H1 (cell line): ENCODE measurements around the gene MAST2. TPM values are rescaled to one million over a fixed set of nuclear protein-coding genes. Genes with fewer than 3 reads are reported as not detected.
"Not testable (repeated sequence)": the region's sequence is repeated elsewhere in the genome, so short reads cannot be mapped to it uniquely, and the experiment has no call there.

Source experiments
- CTCF ChIA-PET: fragments of 300-600 bp; sonication (Branson Sonifier 250); formaldehyde crosslinking; loops from one replicate; lab custom pipeline; 2021; ENCODE audit not compliant: partially characterized antibody; lab: Charles Lee
- POLR2A ChIA-PET: fragments of 300-600 bp; sonication (Branson Sonifier 250); formaldehyde crosslinking; loops from one replicate; lab custom pipeline; 2021; ENCODE audit warnings: inconsistent platforms; ENCODE audit not compliant: partially characterized antibody; lab: Charles Lee
- DNase-seq, 2 experiments: peaks; one replicate each; pipeline versions ENCODE4 v3.0.0 to v3.0.0-alpha.2; 2010 to 2022; ENCODE audit warnings: low spot score in 2 of 2, low read depth in 1 of 2, mixed read lengths in 1 of 2
- FAIRE-seq: peaks from 2 replicates; lab custom pipeline; 2011; peaks lifted over from hg19 to GRCh38; lab: Jason Lieb, UNC
- H2AFZ ChIP-seq: 2 replicates; pipeline ENCODE4 v1.8.1; 2012; ENCODE audit warnings: low read length, inconsistent platforms
- H2AK5ac ChIP-seq: 2 replicates; pipeline ENCODE4 v1.6.1; 2013; ENCODE audit warnings: low read depth, low read length
- H2BK120ac ChIP-seq: replicated peaks from 2 replicates; pipeline ENCODE3; 2013; ENCODE audit warnings: low read depth, low read length, inconsistent platforms
- H2BK12ac ChIP-seq: 2 replicates; pipeline ENCODE4 v1.6.1; 2013; ENCODE audit warnings: low read depth, low read length
- H2BK15ac ChIP-seq: 2 replicates; pipeline ENCODE4 v1.6.1; 2013; ENCODE audit warnings: low read length
- H2BK20ac ChIP-seq: 2 replicates; pipeline ENCODE4 v1.6.1; 2013; ENCODE audit warnings: low read length
- H2BK5ac ChIP-seq: 2 replicates; pipeline ENCODE4 v1.6.1; 2013; ENCODE audit warnings: low read depth, low read length
- H3K14ac ChIP-seq: 2 replicates; pipeline ENCODE4 v1.6.1; 2013; ENCODE audit warnings: inconsistent platforms; ENCODE audit not compliant: insufficient read length
- H3K18ac ChIP-seq: 2 replicates; pipeline ENCODE4 v1.6.1; 2013; ENCODE audit warnings: low read length; ENCODE audit errors: extremely low read depth
- H3K23ac ChIP-seq: 2 replicates; pipeline ENCODE4 v1.6.1; 2013; ENCODE audit warnings: inconsistent platforms; ENCODE audit not compliant: insufficient read length
- H3K23me2 ChIP-seq: 2 replicates; pipeline ENCODE4 v1.6.1; 2013; ENCODE audit warnings: low read depth, low read length
- H3K27ac ChIP-seq: 2 replicates; pipeline ENCODE4 v1.6.1; 2011; ENCODE audit warnings: low read depth, low read length, inconsistent platforms
- H3K27me3 ChIP-seq, 4 experiments: replicated peaks in 1 of 4; 1 replicate in 1 of 4; 2 replicates in 3 of 4; pipeline versions ENCODE4 v1.6.1 to v1.8.1; 2011 to 2013; ENCODE audit warnings: low read length in 3 of 4, mild to moderate bottlenecking in 3 of 4, inconsistent platforms in 2 of 4, mixed read lengths in 2 of 4, moderate library complexity in 1 of 4; ENCODE audit not compliant: control insufficient read depth in 3 of 4, insufficient read depth in 3 of 4; ENCODE audit errors: extremely low read depth in 1 of 4
- H3K36me3 ChIP-seq, 4 experiments: 2 replicates each; pipeline versions ENCODE4 v1.6.1 to v1.8.1; 2011 to 2013; ENCODE audit warnings: mild to moderate bottlenecking in 4 of 4, low read length in 3 of 4, moderate library complexity in 2 of 4, control low read depth in 1 of 4, inconsistent platforms in 1 of 4; ENCODE audit not compliant: insufficient read depth in 4 of 4, control insufficient read depth in 2 of 4
- H3K4ac ChIP-seq: replicated peaks from 2 replicates; pipeline ENCODE3; 2013; ENCODE audit warnings: low read length, low read depth, mixed read lengths, inconsistent platforms; ENCODE audit not compliant: insufficient read length
- H3K4me1 ChIP-seq, 4 experiments: replicated peaks in 1 of 4; 1 replicate in 1 of 4; 2 replicates in 3 of 4; pipeline versions ENCODE4 v1.6.1 to v1.8.1; 2011 to 2013; ENCODE audit warnings: low read length in 3 of 4, inconsistent platforms in 2 of 4, mixed read lengths in 1 of 4; ENCODE audit not compliant: insufficient read depth in 4 of 4, control insufficient read depth in 3 of 4
- H3K4me2 ChIP-seq, 2 experiments: 2 replicates each; pipeline versions ENCODE4 v1.6.1 to v1.8.1; 2011 to 2013; ENCODE audit warnings: low read depth in 2 of 2, low read length in 2 of 2, control low read depth in 1 of 2, inconsistent platforms in 1 of 2, mild to moderate bottlenecking in 1 of 2; ENCODE audit not compliant: insufficient read depth in 1 of 2
- H3K4me3 ChIP-seq, 4 experiments: fragments of 200-600, 300-600 bp in 1 of 4; sonication (generic), shearing (Covaris generic), sonication (Bioruptor Twin) in 1 of 4; 2 replicates each; pipeline versions ENCODE4 v1.5.1 to v1.8.1; 2011 to 2016; ENCODE audit warnings: low read length in 4 of 4, low read depth in 3 of 4, control low read depth in 2 of 4, inconsistent platforms in 2 of 4, mild to moderate bottlenecking in 2 of 4, mixed read lengths in 1 of 4, moderate library complexity in 1 of 4; ENCODE audit not compliant: insufficient read depth in 2 of 4; ENCODE audit errors: extremely low read depth in 1 of 4
- H3K56ac ChIP-seq: replicated peaks from 2 replicates; pipeline ENCODE3; 2013; ENCODE audit warnings: low read depth, mild to moderate bottlenecking, mixed read lengths, low read length, inconsistent platforms; ENCODE audit not compliant: insufficient read length
- H3K79me1 ChIP-seq: 2 replicates; pipeline ENCODE4 v1.6.1; 2013; ENCODE audit warnings: low read depth, low read length, control low read depth
- H3K79me2 ChIP-seq, 2 experiments: 2 replicates each; pipeline versions ENCODE4 v1.6.1 to v1.8.1; 2012 to 2013; ENCODE audit warnings: low read length in 2 of 2, mild to moderate bottlenecking in 2 of 2, inconsistent platforms in 1 of 2; ENCODE audit not compliant: insufficient read depth in 2 of 2, control insufficient read depth in 1 of 2
- H3K9ac ChIP-seq, 4 experiments: replicated peaks in 1 of 4; 1 replicate in 1 of 4; 2 replicates in 3 of 4; pipeline versions ENCODE4 v1.6.1 to v1.8.1; 2011 to 2013; ENCODE audit warnings: low read depth in 3 of 4, low read length in 3 of 4, control low read depth in 2 of 4, mild to moderate bottlenecking in 2 of 4, moderate library complexity in 2 of 4, inconsistent platforms in 1 of 4; ENCODE audit errors: extremely low read depth in 1 of 4
- H3K9me3 ChIP-seq, 2 experiments: 2 replicates each; pipeline versions ENCODE4 v1.6.1 to v1.8.1; 2012 to 2013; ENCODE audit warnings: mild to moderate bottlenecking in 2 of 2, moderate library complexity in 2 of 2, control low read depth in 1 of 2, inconsistent platforms in 1 of 2, low read depth in 1 of 2, low read length in 1 of 2, mixed read lengths in 1 of 2; ENCODE audit not compliant: insufficient read depth in 2 of 2
- H4K20me1 ChIP-seq, 2 experiments: replicated peaks in 1 of 2; 2 replicates each; pipeline versions ENCODE3 to v1.8.1; 2011 to 2013; ENCODE audit warnings: inconsistent platforms in 2 of 2, low read length in 2 of 2, mild to moderate bottlenecking in 1 of 2; ENCODE audit not compliant: insufficient read depth in 2 of 2, control insufficient read depth in 1 of 2
- H4K5ac ChIP-seq: 2 replicates; pipeline ENCODE4 v1.6.1; 2013; ENCODE audit warnings: low read length, low read depth, mixed read lengths, inconsistent platforms; ENCODE audit not compliant: insufficient read length
- H4K8ac ChIP-seq: 2 replicates; pipeline ENCODE4 v1.8.0; 2013; ENCODE audit warnings: mild to moderate bottlenecking, moderate library complexity, low read length, inconsistent platforms; ENCODE audit not compliant: insufficient read depth; ENCODE audit errors: extremely low read depth
- H4K91ac ChIP-seq: replicated peaks from 2 replicates; pipeline ENCODE3; 2013; ENCODE audit warnings: low read length, mixed read lengths, inconsistent platforms; ENCODE audit not compliant: insufficient read length
- ATF3 ChIP-seq: IDR thresholded peaks from 2 replicates; pipeline ENCODE4 v1.6.1; 2011; ENCODE audit warnings: low read depth, mild to moderate bottlenecking, low read length; ENCODE audit not compliant: insufficient read depth
- KDM5A ChIP-seq: fragments of 200-600 bp; IDR thresholded peaks from 2 replicates; pipeline ENCODE4 v1.7.1; 2012; ENCODE audit warnings: mild to moderate bottlenecking, low read length, inconsistent platforms, mixed read lengths
- POLR2AphosphoS5 ChIP-seq: IDR thresholded peaks from 2 replicates; pipeline ENCODE4 v1.6.1; 2011; ENCODE audit warnings: low read depth, low read length
- RNF2 ChIP-seq: fragments of 200-900, 300-1000 bp; sonication (generic); IDR thresholded peaks from 2 replicates; pipeline ENCODE4 v1.7.1; 2016; ENCODE audit warnings: borderline replicate concordance, low read depth, mild to moderate bottlenecking, antibody characterized with exemption, low read length; ENCODE audit not compliant: poor library complexity, severe bottlenecking; ENCODE audit errors: missing control alignments
- WGBS, 2 experiments: shearing (Covaris generic) in 1 of 2; methylation state at CpG; one replicate each; pipeline versions ENCODE4 v1.1.6 to v1.1.7; 2013 to 2015; ENCODE audit warnings: low lambda C conversion rate in 2 of 2, mixed read lengths in 2 of 2, inconsistent platforms in 1 of 2, low coverage in 1 of 2, missing lambda C conversion rate in 1 of 2; ENCODE audit not compliant: insufficient replicate concordance in 2 of 2, insufficient coverage in 1 of 2, insufficient read length in 1 of 2; ENCODE audit errors: extremely low coverage in 1 of 2, missing lambda C conversion rate in 1 of 2; 5-methylcytosine and 5-hydroxymethylcytosine counted together
- polyA plus RNA-seq, 7 experiments: library from polyadenylated mRNA; depleted of rRNA in 3 of 7; stranded (reverse) in 5 of 7; unstranded in 2 of 7; fragments of >200 nt in 5 of 7; fragments of 200-250 nt in 2 of 7; gene quantifications; 1 replicate in 5 of 7; 2 replicates in 1 of 7; 4 replicates in 1 of 7; pipeline versions ENCODE4 v1.2.1 to v1.2.3, GENCODE V29; 2011 to 2013; ENCODE audit warnings: missing spikeins in 2 of 7, mixed read lengths in 2 of 7
- total RNA-seq: library from RNA; stranded (reverse); fragmentation: NEBNext Ultra II Directional; extraction: Animal tissue kit (Norgen Biotek cat#: 25700); gene quantifications from 2 replicates; pipeline ENCODE4 v1.2.1, GENCODE V29; 2021

MAST2 gene
- total and polyA plus RNA-seq, 2 of the 8 experiments (the other 6 are each of a cell fraction or from before 2014, with no cell fraction given) = 20.5 to 35.4 TPM

GRCh38 chr1:45930258-45931150, 127.1 kb downstream of the MAST2 start (continued):
- TF ChIP-seq RNF2 (no peak), KDM5A (no peak), POLR2AphosphoS5 (no peak), ATF3 (no peak)

GRCh38 chr1:45932205-45932604, 128.8 kb downstream of the MAST2 start:
- H3K27ac ChIP-seq, H3K27me3 ChIP-seq, H2BK12ac ChIP-seq, H4K20me1 ChIP-seq, FAIRE-seq, H3K56ac ChIP-seq, H2BK120ac ChIP-seq, H4K91ac ChIP-seq, H2AK5ac ChIP-seq, H3K9ac ChIP-seq, H2BK5ac ChIP-seq, H4K8ac ChIP-seq, H2BK20ac ChIP-seq, H2BK15ac ChIP-seq, H3K9me3 ChIP-seq, H3K14ac ChIP-seq, H3K4me3 ChIP-seq, H4K5ac ChIP-seq, H3K4me2 ChIP-seq, H2AFZ ChIP-seq, H3K18ac ChIP-seq, H3K23ac ChIP-seq, H3K4ac ChIP-seq, H3K79me1 ChIP-seq, H3K23me2 ChIP-seq, DNase-seq, H3K36me3 ChIP-seq: not testable (repeated sequence)
- ChIA-PET POLR2A (interaction anchor here (0.6 kb wide), 1 partner anchor 247 kb away, joined by 3 read pairs; no protein-coding TSS in a partner anchor), CTCF (interaction anchor here (0.7 to 1.2 kb wide), 3 partner anchors 43 to 104 kb away, joined by 3 read pairs; no protein-coding TSS in a partner anchor)
- WGBS, 2 experiments = 99% methylated on average over 5 of the region's 6 CpGs; no CpG with 5 or more reads in 1 of the 2 experiments
- peaks cover 7 to 17% (median 8%) of the 10 kb centered on the region in 4 experiments; a peak in 6 of 7 replicates for H3K4me1 ChIP-seq
- H3K79me2 ChIP-seq = peaks cover 0 to 34% of the 10 kb centered on the region in 2 experiments; a peak in 2 of 4 replicates
